ENCODE results near the gene SRGAP3.

Gene SRGAP3

DNA sequence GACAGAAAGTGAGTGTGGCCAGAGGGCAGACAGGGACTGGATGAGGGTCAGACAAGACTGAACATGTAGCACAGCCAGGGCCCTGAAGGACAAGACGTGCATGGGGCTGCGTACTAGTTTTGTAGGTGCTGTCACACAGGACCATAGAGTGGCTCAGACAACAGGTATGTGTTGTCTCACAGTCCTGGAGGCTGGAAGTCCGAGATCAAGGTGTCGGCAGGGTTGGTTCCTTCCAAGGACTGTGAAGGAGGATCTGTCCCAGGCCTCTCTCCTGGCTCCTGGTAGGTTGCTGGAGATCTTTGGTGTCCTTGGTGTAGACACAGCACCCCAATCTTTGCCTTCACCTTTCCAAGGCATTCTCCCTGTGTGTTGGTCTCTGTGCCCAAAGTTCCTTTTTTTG is 136.4 kb downstream of the SRGAP3 start:
- Histone ChIP-seq H3K27me3 (ENCODE audit: control insufficient read depth, insufficient read depth, low read length) (no peaks in the 10 kb centered on the region), H3K36me3 (ENCODE audit: control insufficient read depth, insufficient read depth, low read length) (no peaks in the 10 kb centered on the region), H3K9ac (ENCODE audit: low read length) (no peak overlapping the region), H3K9me3 (ENCODE audit: control insufficient read depth, insufficient read depth, low read depth, low read length) (peaks cover 7% of the 10 kb centered on the region), H3K4me3 (ENCODE audit: low read depth, low read length) (no peak overlapping the region), H3K4me1 (ENCODE audit: control insufficient read depth, insufficient read depth, low read length) (peaks cover 10% of the 10 kb centered on the region; the same call in 1 of the 2 replicates), H3K27ac (ENCODE audit: low read depth, low read length) (no peak overlapping the region)

DNA sequence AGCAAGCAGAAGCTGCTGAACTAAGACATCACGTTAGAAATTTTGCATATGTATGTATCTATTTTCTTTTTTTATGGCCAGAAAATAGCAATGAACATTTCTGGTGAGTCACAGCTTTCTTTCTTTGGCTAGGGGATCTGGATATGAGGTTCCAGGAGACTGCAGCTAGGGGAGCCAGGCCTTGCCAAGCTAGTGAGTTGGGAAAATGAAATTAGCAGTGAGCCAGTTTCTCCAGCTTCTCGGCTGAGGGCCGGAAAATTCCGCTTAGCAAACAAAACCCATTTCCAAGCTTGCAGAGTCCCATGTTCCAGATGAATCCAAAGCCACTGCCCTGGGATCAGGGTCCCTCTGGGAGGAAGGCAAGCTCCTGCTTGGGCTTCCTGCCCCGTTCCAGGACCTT is 137.6 kb downstream of the SRGAP3 start:
- H3K4me3 ChIP-seq (ENCODE audit: low read depth, low read length), result no peak overlapping the region
- H3K36me3 ChIP-seq (ENCODE audit: control insufficient read depth, insufficient read depth, low read length), result no peaks in the 10 kb centered on the region
- H3K27me3 ChIP-seq (ENCODE audit: control insufficient read depth, insufficient read depth, low read length), result no peaks in the 10 kb centered on the region
- peaks cover 10% of the 10 kb centered on the region; the same call in 1 of the 2 replicates for H3K4me1 ChIP-seq (ENCODE audit: control insufficient read depth, insufficient read depth, low read length)
- H3K9ac ChIP-seq (ENCODE audit: low read length), result no peak overlapping the region
- peaks cover 7% of the 10 kb centered on the region for H3K9me3 ChIP-seq (ENCODE audit: control insufficient read depth, insufficient read depth, low read depth, low read length)
- no peak overlapping the region for H3K27ac ChIP-seq (ENCODE audit: low read depth, low read length)

DNA sequence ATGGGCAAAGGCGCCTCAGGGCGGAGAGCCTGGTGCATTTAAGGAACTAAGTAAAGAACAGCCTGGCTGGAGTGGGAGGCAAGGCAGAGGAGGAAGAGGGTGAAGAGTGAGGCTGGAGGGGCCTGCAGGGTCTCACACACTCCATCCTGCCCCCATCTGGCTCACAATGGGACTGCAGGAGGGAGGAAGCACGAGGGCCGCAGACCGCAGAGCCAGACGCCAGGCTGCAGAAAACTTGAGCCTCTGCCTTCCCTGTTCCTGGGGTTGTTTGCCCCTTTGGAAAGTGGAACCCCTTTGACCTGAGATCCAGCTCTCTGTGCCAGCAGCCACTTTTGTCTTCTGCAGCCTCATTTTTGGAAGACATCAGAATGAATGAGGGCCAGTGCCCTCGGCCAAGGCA is 138.0 kb downstream of the SRGAP3 start:
- no peak overlapping the region for H3K27ac ChIP-seq (ENCODE audit: low read depth, low read length)
- H3K4me1 ChIP-seq (ENCODE audit: control insufficient read depth, insufficient read depth, low read length), result peaks cover 10% of the 10 kb centered on the region; the same call in 1 of the 2 replicates
- H3K4me3 ChIP-seq (ENCODE audit: low read depth, low read length), result no peak overlapping the region
- peaks cover 7% of the 10 kb centered on the region for H3K9me3 ChIP-seq (ENCODE audit: control insufficient read depth, insufficient read depth, low read depth, low read length)
- H3K9ac ChIP-seq (ENCODE audit: low read length), result no peak overlapping the region
- H3K27me3 ChIP-seq (ENCODE audit: control insufficient read depth, insufficient read depth, low read length), result no peaks in the 10 kb centered on the region
- H3K36me3 ChIP-seq (ENCODE audit: control insufficient read depth, insufficient read depth, low read length), result no peaks in the 10 kb centered on the region

DNA sequence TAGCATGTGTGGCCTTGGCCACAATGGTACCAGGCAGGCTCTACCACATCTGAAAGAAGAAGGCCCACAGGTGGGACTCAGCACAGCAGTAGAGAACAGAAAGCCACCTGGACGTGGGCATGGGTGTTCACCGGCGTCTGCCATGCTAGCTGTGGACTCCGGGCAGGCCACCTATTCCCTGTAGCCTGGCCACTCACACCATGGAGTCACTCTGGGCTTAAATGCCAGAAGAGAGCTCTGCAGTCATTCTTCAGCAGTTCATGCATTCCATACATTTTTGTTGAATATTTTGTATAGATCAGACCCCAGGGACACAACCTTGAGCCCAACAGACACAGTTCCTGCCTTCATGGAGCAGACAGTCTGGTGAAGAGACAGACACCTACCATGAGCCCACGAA is 138.6 kb downstream of the SRGAP3 start:
- peaks cover 11% of the 10 kb centered on the region for H3K4me1 ChIP-seq (ENCODE audit: control insufficient read depth, insufficient read depth, low read length)
- H3K9me3 ChIP-seq (ENCODE audit: control insufficient read depth, insufficient read depth, low read depth, low read length), result peaks cover 7% of the 10 kb centered on the region
- no peaks in the 10 kb centered on the region for H3K36me3 ChIP-seq (ENCODE audit: control insufficient read depth, insufficient read depth, low read length)
- no peak overlapping the region for H3K27ac ChIP-seq (ENCODE audit: low read depth, low read length)
- no peak overlapping the region for H3K4me3 ChIP-seq (ENCODE audit: low read depth, low read length)
- no peaks in the 10 kb centered on the region for H3K27me3 ChIP-seq (ENCODE audit: control insufficient read depth, insufficient read depth, low read length)
- no peak overlapping the region for H3K9ac ChIP-seq (ENCODE audit: low read length)

DNA sequence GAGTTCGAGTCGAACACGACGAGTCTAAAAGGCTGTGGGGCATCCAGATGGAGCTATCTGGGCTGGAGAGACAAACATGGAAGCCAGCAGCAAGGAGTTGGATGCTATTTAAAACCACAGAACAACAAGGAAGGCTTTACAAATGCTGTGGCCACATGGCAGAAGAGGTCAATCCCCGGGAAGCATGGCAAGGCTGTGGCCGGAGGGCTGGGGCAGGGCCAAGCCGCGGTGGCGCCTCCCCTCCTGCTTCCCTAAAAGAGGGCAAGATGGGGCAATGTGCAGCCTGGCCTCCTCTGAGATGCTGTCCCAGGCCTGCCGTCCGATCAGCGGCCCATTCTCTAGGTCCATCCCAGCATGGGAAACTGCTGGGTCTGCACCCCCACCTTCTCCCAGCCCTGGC is 139.1 kb downstream of the SRGAP3 start:
- no peaks in the 10 kb centered on the region for H3K36me3 ChIP-seq (ENCODE audit: control insufficient read depth, insufficient read depth, low read length)
- no peak overlapping the region for H3K27ac ChIP-seq (ENCODE audit: low read depth, low read length)
- peaks cover 7% of the 10 kb centered on the region for H3K9me3 ChIP-seq (ENCODE audit: control insufficient read depth, insufficient read depth, low read depth, low read length)
- no peak overlapping the region for H3K9ac ChIP-seq (ENCODE audit: low read length)
- H3K4me1 ChIP-seq (ENCODE audit: control insufficient read depth, insufficient read depth, low read length), result peaks cover 15% of the 10 kb centered on the region
- H3K27me3 ChIP-seq (ENCODE audit: control insufficient read depth, insufficient read depth, low read length), result no peaks in the 10 kb centered on the region
- no peak overlapping the region for H3K4me3 ChIP-seq (ENCODE audit: low read depth, low read length)

DNA sequence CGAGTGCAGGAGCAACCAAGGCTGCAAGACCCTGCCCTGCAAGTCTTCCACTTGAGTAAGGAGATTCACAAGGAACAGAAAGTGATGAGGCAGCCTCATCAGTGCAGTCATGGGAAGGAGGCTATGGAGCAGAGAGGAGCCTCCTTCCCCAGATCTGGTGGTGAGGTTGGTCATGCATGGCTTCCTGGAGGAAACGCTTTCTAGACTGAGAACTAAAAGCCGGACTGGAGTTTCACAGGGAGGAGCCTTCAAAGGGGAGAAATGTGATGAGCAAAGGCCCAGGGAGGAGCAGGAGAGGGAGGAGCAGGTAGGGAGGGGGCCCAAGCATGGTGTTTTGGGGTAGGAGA is 139.9 kb downstream of the SRGAP3 start:
- no peak overlapping the region for H3K27ac ChIP-seq (ENCODE audit: low read depth, low read length)
- H3K4me1 ChIP-seq (ENCODE audit: control insufficient read depth, insufficient read depth, low read length), result peaks cover 20% of the 10 kb centered on the region
- H3K9me3 ChIP-seq (ENCODE audit: control insufficient read depth, insufficient read depth, low read depth, low read length), result peaks cover 7% of the 10 kb centered on the region
- no peak overlapping the region for H3K9ac ChIP-seq (ENCODE audit: low read length)
- H3K4me3 ChIP-seq (ENCODE audit: low read depth, low read length), result no peak overlapping the region
- no peaks in the 10 kb centered on the region for H3K27me3 ChIP-seq (ENCODE audit: control insufficient read depth, insufficient read depth, low read length)
- no peaks in the 10 kb centered on the region for H3K36me3 ChIP-seq (ENCODE audit: control insufficient read depth, insufficient read depth, low read length)

DNA sequence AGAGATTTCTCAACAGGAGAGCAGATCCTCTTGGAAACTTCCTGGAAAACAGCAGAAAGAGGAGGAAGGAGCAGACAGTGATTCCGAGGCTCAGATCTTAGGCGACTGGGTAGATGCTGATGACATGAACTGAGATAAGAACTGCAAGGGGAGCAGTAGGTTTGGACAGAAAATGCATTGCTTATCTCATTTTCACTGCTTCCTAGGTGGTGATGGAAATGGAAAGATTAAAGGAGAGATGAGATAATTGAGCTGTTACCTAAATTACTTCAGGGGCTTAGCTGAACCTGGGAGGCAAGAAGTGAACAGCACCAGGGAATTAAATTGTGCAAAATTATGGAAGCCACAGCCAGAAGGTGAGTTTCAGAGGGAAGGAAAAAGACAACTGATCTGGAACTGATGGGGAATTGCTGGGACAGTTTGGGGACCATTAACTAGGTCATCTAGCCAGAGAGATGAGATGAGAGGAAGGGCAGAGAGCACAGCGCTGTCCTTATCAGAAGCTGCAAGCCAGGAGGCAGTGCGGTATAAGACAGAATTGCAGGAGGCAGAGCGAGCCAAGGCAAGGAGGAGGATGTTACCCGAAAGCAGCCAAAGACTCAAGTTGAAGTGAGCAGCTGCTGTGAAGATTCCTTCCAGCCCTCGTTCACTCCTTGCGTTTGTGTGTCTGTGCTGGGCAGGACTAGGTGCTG is 140.4 kb downstream of the SRGAP3 start:
- Histone ChIP-seq H3K4me1 (ENCODE audit: control insufficient read depth, insufficient read depth, low read length) (peaks cover 20% of the 10 kb centered on the region), H3K4me3 (ENCODE audit: low read depth, low read length) (no peak overlapping the region), H3K27ac (ENCODE audit: low read depth, low read length) (no peak overlapping the region), H3K9me3 (ENCODE audit: control insufficient read depth, insufficient read depth, low read depth, low read length) (peaks cover 7% of the 10 kb centered on the region), H3K36me3 (ENCODE audit: control insufficient read depth, insufficient read depth, low read length) (no peaks in the 10 kb centered on the region), H3K9ac (ENCODE audit: low read length) (no peak overlapping the region), H3K27me3 (ENCODE audit: control insufficient read depth, insufficient read depth, low read length) (no peaks in the 10 kb centered on the region)

DNA sequence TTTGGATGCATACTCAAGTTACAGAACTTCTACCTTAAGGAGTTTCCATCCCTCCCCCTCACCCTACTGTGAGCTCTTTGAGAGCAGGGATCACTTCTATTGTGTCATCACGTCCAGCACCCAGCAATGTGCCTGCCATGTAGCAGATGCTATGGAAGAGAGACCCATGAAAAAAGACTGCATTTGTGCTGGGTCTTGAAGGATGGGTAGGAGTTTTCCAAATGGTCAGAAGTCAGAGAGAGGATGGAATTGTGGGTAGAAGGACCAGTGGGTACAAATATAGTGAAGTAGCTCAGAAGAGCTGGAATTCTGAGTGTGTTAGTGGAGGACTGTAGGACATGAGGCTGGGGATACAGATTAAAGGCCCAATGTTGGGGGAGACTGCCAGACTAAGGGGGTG is 141.7 kb downstream of the SRGAP3 start:
- H3K27ac ChIP-seq (ENCODE audit: low read depth, low read length), result no peak overlapping the region
- no peak overlapping the region for H3K9ac ChIP-seq (ENCODE audit: low read length)
- peaks cover 29% of the 10 kb centered on the region for H3K4me1 ChIP-seq (ENCODE audit: control insufficient read depth, insufficient read depth, low read length)
- H3K36me3 ChIP-seq (ENCODE audit: control insufficient read depth, insufficient read depth, low read length), result no peaks in the 10 kb centered on the region
- H3K27me3 ChIP-seq (ENCODE audit: control insufficient read depth, insufficient read depth, low read length), result no peaks in the 10 kb centered on the region
- H3K9me3 ChIP-seq (ENCODE audit: control insufficient read depth, insufficient read depth, low read depth, low read length), result no peaks in the 10 kb centered on the region
- H3K4me3 ChIP-seq (ENCODE audit: low read depth, low read length), result no peak overlapping the region

DNA sequence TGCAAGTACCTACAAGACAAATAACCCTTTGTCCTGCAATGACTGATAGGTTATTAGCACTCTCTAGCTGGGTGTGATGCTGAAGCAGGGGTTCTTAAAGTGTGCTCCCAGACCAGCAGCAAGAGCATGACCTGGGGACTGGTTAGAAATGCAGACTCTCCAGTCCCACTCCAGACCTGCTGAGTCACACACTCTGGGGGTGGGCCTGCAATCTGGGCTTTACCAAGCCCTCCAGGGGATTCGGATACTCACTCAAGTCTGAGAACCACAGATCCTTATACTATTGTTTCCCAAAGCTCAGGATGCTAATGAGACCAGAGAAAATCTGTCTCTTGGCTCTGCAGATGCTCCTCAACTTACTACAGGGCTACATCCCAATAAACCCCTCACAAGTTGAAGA is 144.0 kb downstream of the SRGAP3 start:
- Histone ChIP-seq H3K9me3 (ENCODE audit: control insufficient read depth, insufficient read depth, low read depth, low read length) (no peaks in the 10 kb centered on the region), H3K36me3 (ENCODE audit: control insufficient read depth, insufficient read depth, low read length) (no peaks in the 10 kb centered on the region), H3K9ac (ENCODE audit: low read length) (no peak overlapping the region), H3K4me3 (ENCODE audit: low read depth, low read length) (no peak overlapping the region), H3K27me3 (ENCODE audit: control insufficient read depth, insufficient read depth, low read length) (no peaks in the 10 kb centered on the region), H3K4me1 (ENCODE audit: control insufficient read depth, insufficient read depth, low read length) (peaks cover 37% of the 10 kb centered on the region), H3K27ac (ENCODE audit: low read depth, low read length) (no peak overlapping the region)

DNA sequence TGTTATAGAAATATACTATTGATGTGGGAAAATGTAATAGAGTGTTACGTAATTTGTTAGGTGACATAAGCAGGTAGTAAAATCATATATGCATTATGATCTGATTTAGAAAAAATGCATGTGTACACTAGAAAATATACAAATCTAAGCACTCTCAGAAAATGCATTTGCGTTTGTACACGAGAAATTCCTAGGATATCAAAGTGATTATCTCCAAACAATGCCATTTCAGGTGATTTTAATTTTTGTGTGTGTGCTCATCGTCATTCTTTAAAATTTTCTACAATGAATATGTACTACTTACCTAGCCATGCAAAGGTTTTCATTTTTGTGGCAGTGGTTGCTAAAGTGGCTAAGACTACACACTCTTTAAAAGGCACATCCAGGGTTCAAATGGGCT is 145.3 kb downstream of the SRGAP3 start:
- Histone ChIP-seq H3K27ac (ENCODE audit: low read depth, low read length) (no peak overlapping the region), H3K9me3 (ENCODE audit: control insufficient read depth, insufficient read depth, low read depth, low read length) (no peaks in the 10 kb centered on the region), H3K27me3 (ENCODE audit: control insufficient read depth, insufficient read depth, low read length) (no peaks in the 10 kb centered on the region), H3K4me1 (ENCODE audit: control insufficient read depth, insufficient read depth, low read length) (peaks cover 34% of the 10 kb centered on the region), H3K4me3 (ENCODE audit: low read depth, low read length) (no peak overlapping the region), H3K36me3 (ENCODE audit: control insufficient read depth, insufficient read depth, low read length) (no peaks in the 10 kb centered on the region), H3K9ac (ENCODE audit: low read length) (no peak overlapping the region)

DNA sequence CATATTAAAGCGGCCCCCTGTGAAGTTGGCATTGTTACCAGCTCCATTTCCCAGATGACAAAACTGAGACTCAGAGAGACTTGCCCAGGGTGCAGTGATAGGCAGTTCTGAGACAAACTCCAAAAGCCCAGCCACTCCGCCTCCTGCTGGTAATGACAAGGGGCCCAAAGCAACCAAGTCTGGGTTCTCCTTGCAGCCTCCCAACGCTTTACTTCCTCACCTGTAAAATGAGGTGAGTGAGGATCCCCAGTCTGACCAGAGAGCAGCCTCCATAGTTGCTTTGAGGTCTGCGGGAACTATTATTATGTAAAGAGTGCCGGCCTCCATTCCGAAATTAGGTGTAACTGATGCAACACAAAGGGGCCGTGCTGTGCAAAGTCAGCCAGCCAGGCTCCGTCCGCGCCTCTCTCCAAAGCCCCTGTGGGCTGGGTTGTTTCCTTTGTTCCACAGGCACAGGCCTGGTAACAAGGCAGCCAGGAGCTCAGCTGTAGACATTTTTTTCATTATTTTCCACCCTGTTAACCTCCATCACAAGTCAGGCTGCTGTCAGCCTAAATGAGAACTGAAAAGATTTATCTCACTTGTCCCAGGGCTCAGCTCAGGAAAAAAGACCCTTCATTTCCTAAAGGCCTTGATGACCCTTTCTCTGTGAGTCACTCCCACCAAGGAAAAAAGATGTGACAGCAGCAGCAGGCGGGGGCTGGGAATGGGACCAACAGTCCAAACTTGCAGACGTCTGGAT is 147.0 kb downstream of the SRGAP3 start:
- H3K9me3 ChIP-seq (ENCODE audit: control insufficient read depth, insufficient read depth, low read depth, low read length), result no peaks in the 10 kb centered on the region
- peak overlapping the region; percentile 53 for H3K9ac ChIP-seq (ENCODE audit: low read length)
- H3K4me3 ChIP-seq (ENCODE audit: low read depth, low read length), result no peak overlapping the region
- H3K4me1 ChIP-seq (ENCODE audit: control insufficient read depth, insufficient read depth, low read length), result peaks cover 32% of the 10 kb centered on the region
- H3K36me3 ChIP-seq (ENCODE audit: control insufficient read depth, insufficient read depth, low read length), result no peaks in the 10 kb centered on the region
- no peaks in the 10 kb centered on the region for H3K27me3 ChIP-seq (ENCODE audit: control insufficient read depth, insufficient read depth, low read length)
- H3K27ac ChIP-seq (ENCODE audit: low read depth, low read length), result peak overlapping the region; percentile 71

Data from HUES6 (cell line).